ENCODE results near the gene KRTAP5-6.

The KRTAP5-6 gene

GRCh38 chr11:1729692-1730011 lies 32.7 kb downstream of the KRTAP5-6 start:
- Histone ChIP-seq H3K36me3 (no peaks in the 10 kb centered on the region), H3K27ac (peak overlapping the region; percentile 55), H3K4me2 (peak overlapping the region; percentile 88), H3K9ac (peak overlapping the region; percentile 43; the same call in 1 of the 2 replicates), H3K4me3 (no peak overlapping the region), H4K20me1 (no peaks in the 10 kb centered on the region), H3K9me3 (no peaks in the 10 kb centered on the region), H3K27me3 (no peaks in the 10 kb centered on the region), H3K4me1 (peaks cover 88% of the 10 kb centered on the region)
- no peak for TF ChIP-seq Cebpa-rat (IDR thresholded peaks at IDR 0.05)

- TF ChIP-seq Cebpa-rat (IDR thresholded peaks at IDR 0.05): no peak
- Histone ChIP-seq H3K27me3 (no peaks in the 10 kb centered on the region), H3K9ac (no peak overlapping the region; the same call in 1 of the 2 replicates), H4K20me1 (no peaks in the 10 kb centered on the region), H3K36me3 (no peaks in the 10 kb centered on the region), H3K27ac (peak overlapping the region; percentile 55), H3K4me3 (no peak overlapping the region), H3K9me3 (no peaks in the 10 kb centered on the region), H3K4me1 (peaks cover 93% of the 10 kb centered on the region), H3K4me2 (peak overlapping the region; percentile 88)
Observed at GRCh38 chr11:1730059-1730629, 33.1 kb downstream of the KRTAP5-6 start.

GRCh38 chr11:1731451-1732059 lies 34.6 kb downstream of the KRTAP5-6 start:
- Histone ChIP-seq H3K9ac (no peak overlapping the region), H4K20me1 (no peaks in the 10 kb centered on the region), H3K27ac (no peak overlapping the region), H3K36me3 (no peaks in the 10 kb centered on the region), H3K4me3 (no peak overlapping the region), H3K4me2 (peak overlapping the region; percentile 88), H3K27me3 (no peaks in the 10 kb centered on the region), H3K4me1 (peaks cover 89% of the 10 kb centered on the region), H3K9me3 (peaks cover 12% of the 10 kb centered on the region)
- TF ChIP-seq Cebpa-rat (IDR thresholded peaks at IDR 0.05): no peak

- H3K9ac ChIP-seq: no peak overlapping the region
- peak overlapping the region; percentile 74 for H3K4me2 ChIP-seq
- H3K36me3 ChIP-seq: no peaks in the 10 kb centered on the region
- H3K27me3 ChIP-seq: no peaks in the 10 kb centered on the region
- H3K27ac ChIP-seq: no peak overlapping the region
- TF ChIP-seq Cebpa-rat (IDR thresholded peaks at IDR 0.05): no peak
- peaks cover 79% of the 10 kb centered on the region for H3K4me1 ChIP-seq
- no peak overlapping the region for H3K4me3 ChIP-seq
- peaks cover 22% of the 10 kb centered on the region for H3K9me3 ChIP-seq
- no peaks in the 10 kb centered on the region for H4K20me1 ChIP-seq
Observed at GRCh38 chr11:1732418-1733008, 35.5 kb downstream of the KRTAP5-6 start.

- H3K27me3 ChIP-seq: no peaks in the 10 kb centered on the region
- peak overlapping the region; percentile 74 for H3K4me2 ChIP-seq
- H3K4me1 ChIP-seq: peaks cover 72% of the 10 kb centered on the region
- no peaks in the 10 kb centered on the region for H4K20me1 ChIP-seq
- no peak overlapping the region for H3K4me3 ChIP-seq
- no peak for TF ChIP-seq Cebpa-rat (IDR thresholded peaks at IDR 0.05)
- H3K9me3 ChIP-seq: peaks cover 28% of the 10 kb centered on the region
- H3K9ac ChIP-seq: no peak overlapping the region
- H3K27ac ChIP-seq: peak overlapping the region; percentile 58; the same call in 1 of the 2 replicates
- H3K36me3 ChIP-seq: no peaks in the 10 kb centered on the region
Observed at GRCh38 chr11:1733009-1733715, 36.2 kb downstream of the KRTAP5-6 start.

- H3K9ac ChIP-seq: 0 out of 2 replicates have a peak overlapping the region, but pooled peaks have one; percentile 23
- H3K9me3 ChIP-seq: peaks cover 32% of the 10 kb centered on the region
- no peak overlapping the region for H3K4me3 ChIP-seq
- peaks cover 64% of the 10 kb centered on the region for H3K4me1 ChIP-seq
- TF ChIP-seq Cebpa-rat (IDR thresholded peaks at IDR 0.05): no peak
- H3K4me2 ChIP-seq: peak overlapping the region; percentile 74
- H3K27ac ChIP-seq: peak overlapping the region; percentile 58
- no peaks in the 10 kb centered on the region for H3K27me3 ChIP-seq
- H4K20me1 ChIP-seq: no peaks in the 10 kb centered on the region
- H3K36me3 ChIP-seq: no peaks in the 10 kb centered on the region
Observed at GRCh38 chr11:1733716-1734640, 37.0 kb downstream of the KRTAP5-6 start.

- no peak for TF ChIP-seq Cebpa-rat (IDR thresholded peaks at IDR 0.05)
- Histone ChIP-seq H3K27me3 (no peaks in the 10 kb centered on the region), H3K36me3 (no peaks in the 10 kb centered on the region), H4K20me1 (no peaks in the 10 kb centered on the region), H3K4me1 (peaks cover 57% of the 10 kb centered on the region), H3K9ac (0 out of 2 replicates have a peak overlapping the region, but pooled peaks have one; percentile 23), H3K27ac (0 out of 2 replicates have a peak overlapping the region, but pooled peaks have one; percentile 58), H3K4me2 (peak overlapping the region; percentile 74), H3K4me3 (no peak overlapping the region), H3K9me3 (peaks cover 32% of the 10 kb centered on the region)
Observed at GRCh38 chr11:1734641-1735081, 37.7 kb downstream of the KRTAP5-6 start.

GRCh38 chr11:1735271-1735670 lies 38.3 kb downstream of the KRTAP5-6 start:
- H3K4me1 ChIP-seq: peaks cover 51% of the 10 kb centered on the region
- H3K4me2 ChIP-seq: peak overlapping the region; percentile 74
- H3K27ac ChIP-seq: no peak overlapping the region
- H4K20me1 ChIP-seq: no peaks in the 10 kb centered on the region
- no peaks in the 10 kb centered on the region for H3K36me3 ChIP-seq
- no peak overlapping the region for H3K9ac ChIP-seq
- H3K27me3 ChIP-seq: no peaks in the 10 kb centered on the region
- H3K4me3 ChIP-seq: no peak overlapping the region
- peaks cover 32% of the 10 kb centered on the region for H3K9me3 ChIP-seq
- TF ChIP-seq Cebpa-rat (IDR thresholded peaks at IDR 0.05): no peak

- H3K36me3 ChIP-seq: no peaks in the 10 kb centered on the region
- peaks cover 39% of the 10 kb centered on the region for H3K4me1 ChIP-seq
- H3K4me2 ChIP-seq: no peak overlapping the region
- H3K9me3 ChIP-seq: peaks cover 32% of the 10 kb centered on the region
- TF ChIP-seq Cebpa-rat (IDR thresholded peaks at IDR 0.05): no peak
- no peaks in the 10 kb centered on the region for H3K27me3 ChIP-seq
- no peaks in the 10 kb centered on the region for H4K20me1 ChIP-seq
- no peak overlapping the region for H3K27ac ChIP-seq
- H3K9ac ChIP-seq: no peak overlapping the region
- H3K4me3 ChIP-seq: no peak overlapping the region
Observed at GRCh38 chr11:1736447-1736992, 39.5 kb downstream of the KRTAP5-6 start.
